HL-60 (cell line): ENCODE measurements around the gene ZNF280D.

Experiments
- POLR2AphosphoS5 ChIP-seq: IDR thresholded peaks from 2 replicates; pipeline ENCODE4 v1.6.1; 2012; ENCODE audit warnings: low read depth
- TF ChIP-seq, protein P1 (sequence below): IDR thresholded peaks from one replicate; pipeline ENCODE4 v1.5.1; 2011; ENCODE audit warnings: low read length, control low read depth, inconsistent platforms; ENCODE audit not compliant: insufficient read depth
- TF ChIP-seq, protein P2 (sequence below): IDR thresholded peaks from 2 replicates; pipeline ENCODE4 v1.6.1; 2012; ENCODE audit warnings: low read depth; ENCODE audit not compliant: insufficient replicate concordance

DNA sequence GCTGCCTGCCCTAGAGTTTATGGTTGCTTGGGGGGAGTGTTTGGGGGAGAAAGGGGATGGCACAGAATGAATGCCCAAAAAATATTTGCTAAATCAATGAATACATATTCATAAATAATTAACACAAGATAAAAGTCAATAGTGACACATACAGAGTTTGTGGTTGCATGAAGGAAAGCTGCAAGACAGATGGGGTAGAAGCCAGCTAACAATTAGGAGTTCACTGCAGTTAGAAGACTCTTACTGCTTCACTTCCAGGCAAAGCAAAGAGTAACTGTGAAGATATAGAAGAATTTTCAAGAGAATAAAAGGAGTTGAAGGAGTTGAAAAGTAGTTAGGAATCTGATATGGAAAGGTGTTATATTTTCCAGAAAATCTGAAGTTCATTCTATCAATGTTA is 72.4 kb downstream of the ZNF280D start:
- TF ChIP-seq POLR2AphosphoS5 = no peak
- TF ChIP-seq, protein P1, sequence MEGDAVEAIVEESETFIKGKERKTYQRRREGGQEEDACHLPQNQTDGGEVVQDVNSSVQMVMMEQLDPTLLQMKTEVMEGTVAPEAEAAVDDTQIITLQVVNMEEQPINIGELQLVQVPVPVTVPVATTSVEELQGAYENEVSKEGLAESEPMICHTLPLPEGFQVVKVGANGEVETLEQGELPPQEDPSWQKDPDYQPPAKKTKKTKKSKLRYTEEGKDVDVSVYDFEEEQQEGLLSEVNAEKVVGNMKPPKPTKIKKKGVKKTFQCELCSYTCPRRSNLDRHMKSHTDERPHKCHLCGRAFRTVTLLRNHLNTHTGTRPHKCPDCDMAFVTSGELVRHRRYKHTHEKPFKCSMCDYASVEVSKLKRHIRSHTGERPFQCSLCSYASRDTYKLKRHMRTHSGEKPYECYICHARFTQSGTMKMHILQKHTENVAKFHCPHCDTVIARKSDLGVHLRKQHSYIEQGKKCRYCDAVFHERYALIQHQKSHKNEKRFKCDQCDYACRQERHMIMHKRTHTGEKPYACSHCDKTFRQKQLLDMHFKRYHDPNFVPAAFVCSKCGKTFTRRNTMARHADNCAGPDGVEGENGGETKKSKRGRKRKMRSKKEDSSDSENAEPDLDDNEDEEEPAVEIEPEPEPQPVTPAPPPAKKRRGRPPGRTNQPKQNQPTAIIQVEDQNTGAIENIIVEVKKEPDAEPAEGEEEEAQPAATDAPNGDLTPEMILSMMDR = no peak
- TF ChIP-seq, protein P2, sequence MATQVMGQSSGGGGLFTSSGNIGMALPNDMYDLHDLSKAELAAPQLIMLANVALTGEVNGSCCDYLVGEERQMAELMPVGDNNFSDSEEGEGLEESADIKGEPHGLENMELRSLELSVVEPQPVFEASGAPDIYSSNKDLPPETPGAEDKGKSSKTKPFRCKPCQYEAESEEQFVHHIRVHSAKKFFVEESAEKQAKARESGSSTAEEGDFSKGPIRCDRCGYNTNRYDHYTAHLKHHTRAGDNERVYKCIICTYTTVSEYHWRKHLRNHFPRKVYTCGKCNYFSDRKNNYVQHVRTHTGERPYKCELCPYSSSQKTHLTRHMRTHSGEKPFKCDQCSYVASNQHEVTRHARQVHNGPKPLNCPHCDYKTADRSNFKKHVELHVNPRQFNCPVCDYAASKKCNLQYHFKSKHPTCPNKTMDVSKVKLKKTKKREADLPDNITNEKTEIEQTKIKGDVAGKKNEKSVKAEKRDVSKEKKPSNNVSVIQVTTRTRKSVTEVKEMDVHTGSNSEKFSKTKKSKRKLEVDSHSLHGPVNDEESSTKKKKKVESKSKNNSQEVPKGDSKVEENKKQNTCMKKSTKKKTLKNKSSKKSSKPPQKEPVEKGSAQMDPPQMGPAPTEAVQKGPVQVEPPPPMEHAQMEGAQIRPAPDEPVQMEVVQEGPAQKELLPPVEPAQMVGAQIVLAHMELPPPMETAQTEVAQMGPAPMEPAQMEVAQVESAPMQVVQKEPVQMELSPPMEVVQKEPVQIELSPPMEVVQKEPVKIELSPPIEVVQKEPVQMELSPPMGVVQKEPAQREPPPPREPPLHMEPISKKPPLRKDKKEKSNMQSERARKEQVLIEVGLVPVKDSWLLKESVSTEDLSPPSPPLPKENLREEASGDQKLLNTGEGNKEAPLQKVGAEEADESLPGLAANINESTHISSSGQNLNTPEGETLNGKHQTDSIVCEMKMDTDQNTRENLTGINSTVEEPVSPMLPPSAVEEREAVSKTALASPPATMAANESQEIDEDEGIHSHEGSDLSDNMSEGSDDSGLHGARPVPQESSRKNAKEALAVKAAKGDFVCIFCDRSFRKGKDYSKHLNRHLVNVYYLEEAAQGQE = no peak
